Upper lobe of left lung (tissue), 6 donors: ENCODE results near the gene PLSCR4. TPM values are rescaled to one million over a fixed set of nuclear protein-coding genes. Genes with fewer than 3 reads are reported as not detected.

Experiments used
- ATAC-seq, 2 donors: fragments of 200-7000 bp; cut with Tn5 transposase; one replicate each; pipeline ENCODE4 v1.9.1; 2022; ENCODE audit warnings: mild to moderate bottlenecking in 2 of 2, moderate library complexity in 2 of 2; ENCODE audit not compliant: low FRiP score in 2 of 2
- DNase-seq, 2 donors: peaks; one replicate each; pipeline ENCODE4 v3.0.0-alpha.2; 2019 to 2020
- H3K27ac ChIP-seq, 4 donors: fragments of 200-600 bp; sonication (generic); one replicate each; pipeline ENCODE4 v1.5.1; 2016 to 2019
- H3K27me3 ChIP-seq, 4 donors: fragments of 200-600 bp; sonication (generic); one replicate each; pipeline ENCODE4 v1.5.1; 2017 to 2019
- H3K36me3 ChIP-seq, 4 donors: fragments of 200-600 bp; sonication (generic); one replicate each; pipeline ENCODE4 v1.5.1; 2016 to 2019
- H3K4me1 ChIP-seq, 4 donors: fragments of 200-600 bp; sonication (generic); one replicate each; pipeline ENCODE4 v1.5.1; 2018 to 2019
- H3K4me3 ChIP-seq, 4 donors: fragments of 200-600 bp; sonication (generic); one replicate each; pipeline ENCODE4 v1.5.1; 2017 to 2019; ENCODE audit warnings: mild to moderate bottlenecking in 2 of 4, moderate library complexity in 1 of 4
- H3K9me3 ChIP-seq, 4 donors: fragments of 200-600 bp; sonication (generic); one replicate each; pipeline ENCODE4 v1.5.1; 2018 to 2019
- CTCF ChIP-seq, 6 experiments: fragments of 450-650 bp in 4 of 6; fragments of 200-600 bp in 2 of 6; sonication (generic) in 2 of 6; IDR thresholded peaks; one replicate each; pipeline ENCODE4 v1.5.1; 2016 to 2019; ENCODE audit warnings: antibody characterized with exemption in 6 of 6
- EP300 ChIP-seq, 4 donors: sonication (generic); formaldehyde crosslinking; IDR thresholded peaks; one replicate each; pipeline ENCODE4 v1.5.1; 2017; ENCODE audit warnings: antibody characterized with exemption in 4 of 4, control low read depth in 2 of 4
- POLR2A ChIP-seq, 4 donors: fragments of 450-650 bp; IDR thresholded peaks; one replicate each; pipeline ENCODE4 v1.5.1; 2016 to 2017; ENCODE audit warnings: antibody characterized with exemption in 4 of 4, mild to moderate bottlenecking in 2 of 4
- POLR2AphosphoS5 ChIP-seq, 2 donors: sonication (generic); formaldehyde crosslinking; IDR thresholded peaks; one replicate each; pipeline ENCODE4 v1.5.1; 2017; ENCODE audit warnings: antibody characterized with exemption in 2 of 2
- WGBS, 2 donors: methylation state at CpG; one replicate each; pipeline ENCODE4 v1.1.5; 2017 to 2018; 5-methylcytosine and 5-hydroxymethylcytosine counted together
- total RNA-seq, 6 donors: library from RNA; depleted of rRNA in 4 of 6; stranded (reverse); fragments of >200 nt in 4 of 6; gene quantifications; one replicate each; pipeline versions ENCODE4 v1.1.0 to v1.2.1, GENCODE V29; 2016 to 2021
- donor health status: DM: no; HTN: no; CAD: no; lungs with moderate emphysema.
- donor health status: DM: no; HTN: yes; CAD: no; lungs with severe emphysema.

The PLSCR4 gene
- total RNA-seq, 6 donors from 2014 or later: 16.8 to 56.4 (median 37.8) TPM

- Histone ChIP-seq H3K36me3 (peaks cover 0 to 6% (median 0%) of the 10 kb centered on the region in 4 donors), H3K27ac (no peak overlapping the region), H3K9me3 (no peaks in the 10 kb centered on the region), H3K27me3 (no peaks in the 10 kb centered on the region), H3K4me1 (no peaks in the 10 kb centered on the region), H3K4me3 (no peak overlapping the region)
- WGBS, 2 donors: 80 to 86% methylated on average over 3 of the region's 3 CpGs
- DNase-seq: no peak
- TF ChIP-seq POLR2AphosphoS5 (IDR thresholded peaks at IDR 0.05) (no peak), CTCF (IDR thresholded peaks at IDR 0.05) (no peak), EP300 (IDR thresholded peaks at IDR 0.05) (no peak)
- ATAC-seq: peak in 1 of 2 donors; percentile 21
These were observed 73.8 kb downstream of the PLSCR4 start for GRCh38 chr3:146177072-146177471.

DNA sequence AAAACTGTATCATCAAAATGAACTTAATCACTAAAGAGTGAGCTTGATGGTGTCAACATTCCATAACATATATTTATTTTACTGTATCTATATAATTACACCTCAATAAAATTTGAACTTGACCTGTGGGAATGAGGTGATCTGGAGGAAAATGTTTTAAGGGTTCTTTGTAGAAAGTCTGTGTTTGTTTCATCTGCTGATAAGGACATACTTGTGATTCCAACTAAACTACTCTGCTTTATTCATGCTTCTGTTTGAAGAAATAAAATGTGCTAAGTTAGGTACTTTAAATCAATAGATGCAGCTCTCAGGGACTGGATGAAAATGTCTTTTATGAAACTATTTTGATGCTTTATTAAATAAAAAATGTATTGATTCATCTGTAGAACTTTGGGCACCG is 78.3 kb downstream of the PLSCR4 start:
- H3K4me1 ChIP-seq: no peaks in the 10 kb centered on the region
- H3K4me3 ChIP-seq: no peak overlapping the region
- H3K9me3 ChIP-seq: no peaks in the 10 kb centered on the region
- WGBS, 2 donors: 70 to 79% methylated on average over 1 of the region's 1 CpG
- peaks cover 0 to 6% (median 0%) of the 10 kb centered on the region in 4 donors for H3K36me3 ChIP-seq
- DNase-seq (no peak), ATAC-seq (no peak)
- no peak overlapping the region for H3K27ac ChIP-seq
- TF ChIP-seq EP300 (IDR thresholded peaks at IDR 0.05) (no peak), POLR2A (IDR thresholded peaks at IDR 0.05) (no peak), CTCF (IDR thresholded peaks at IDR 0.05) (no peak), POLR2AphosphoS5 (IDR thresholded peaks at IDR 0.05) (no peak)
- H3K27me3 ChIP-seq: no peaks in the 10 kb centered on the region

DNA sequence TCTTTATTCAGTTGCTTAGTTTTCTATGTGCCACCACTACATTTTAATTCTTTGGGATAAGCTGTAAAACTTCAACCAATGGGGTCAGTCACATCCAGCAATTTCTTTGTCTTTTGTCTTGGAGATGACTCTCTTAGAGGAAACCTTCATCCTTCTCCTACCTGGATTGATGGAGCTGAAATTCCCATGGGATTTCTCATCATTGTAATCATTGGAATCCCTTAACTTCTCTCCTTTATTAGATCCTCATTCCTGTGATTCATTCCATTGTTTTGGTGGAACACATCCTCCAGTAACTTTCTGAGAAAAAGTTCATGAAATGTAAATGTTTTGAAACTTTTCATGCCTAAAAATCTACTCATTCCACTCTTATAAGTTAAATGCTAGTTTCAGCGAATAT is 80.3 kb downstream of the PLSCR4 start:
- DNase-seq (no peak), ATAC-seq (no peak)
- no peak overlapping the region for H3K4me3 ChIP-seq
- TF ChIP-seq CTCF (IDR thresholded peaks at IDR 0.05): no peak
- no peak for TF ChIP-seq EP300 (IDR thresholded peaks at IDR 0.05)
- no peak for TF ChIP-seq POLR2AphosphoS5 (IDR thresholded peaks at IDR 0.05)
- no peak for TF ChIP-seq POLR2A (IDR thresholded peaks at IDR 0.05)
- H3K9me3 ChIP-seq: no peaks in the 10 kb centered on the region
- WGBS, 2 donors: 90 to 96% methylated on average over 1 of the region's 1 CpG
- H3K4me1 ChIP-seq: no peaks in the 10 kb centered on the region
- no peak overlapping the region for H3K27ac ChIP-seq
- H3K36me3 ChIP-seq: peaks cover 0 to 6% (median 0%) of the 10 kb centered on the region in 4 donors
- no peaks in the 10 kb centered on the region for H3K27me3 ChIP-seq

- no peaks in the 10 kb centered on the region for H3K4me1 ChIP-seq
- 94 to 100% methylated on average over 1 of the region's 1 CpG for WGBS, 2 donors
- H3K27me3 ChIP-seq: no peaks in the 10 kb centered on the region
- TF ChIP-seq POLR2AphosphoS5 (IDR thresholded peaks at IDR 0.05) (no peak), CTCF (IDR thresholded peaks at IDR 0.05) (no peak), POLR2A (IDR thresholded peaks at IDR 0.05) (no peak), EP300 (IDR thresholded peaks at IDR 0.05) (no peak)
- no peak overlapping the region for H3K4me3 ChIP-seq
- no peak overlapping the region for H3K27ac ChIP-seq
- ATAC-seq (no peak), DNase-seq (no peak)
- peaks cover 0 to 6% (median 0%) of the 10 kb centered on the region in 4 donors for H3K36me3 ChIP-seq
- H3K9me3 ChIP-seq: no peaks in the 10 kb centered on the region
These were observed 81.0 kb downstream of the PLSCR4 start for GRCh38 chr3:146169891-146170290.

- Histone ChIP-seq H3K4me3 (no peak overlapping the region), H3K4me1 (peaks cover 0 to 6% (median 3%) of the 10 kb centered on the region in 4 donors), H3K36me3 (no peaks in the 10 kb centered on the region), H3K27me3 (no peaks in the 10 kb centered on the region), H3K27ac (no peak overlapping the region), H3K9me3 (no peaks in the 10 kb centered on the region)
- TF ChIP-seq CTCF (IDR thresholded peaks at IDR 0.05) (no peak), POLR2AphosphoS5 (IDR thresholded peaks at IDR 0.05) (no peak), EP300 (IDR thresholded peaks at IDR 0.05) (no peak), POLR2A (IDR thresholded peaks at IDR 0.05) (no peak)
- DNase-seq (no peak), ATAC-seq (peak in 1 of 2 donors; percentile 11)
- WGBS, 2 donors: 68 to 69% methylated on average over 3 of the region's 3 CpGs
These were observed 84.1 kb downstream of the PLSCR4 start for GRCh38 chr3:146166826-146167225.
